Measurements from ENCODE around the gene GANC. TPM values are rescaled to one million over a fixed set of nuclear protein-coding genes. Genes with fewer than 3 reads are reported as not detected.
"Not testable (repeated sequence)": the region's sequence is repeated elsewhere in the genome, so short reads cannot be mapped to it uniquely, and the experiment has no call there.

The GANC gene
- total RNA-seq, 1 donor from 2014 or later, result 24.3 TPM

- intact Hi-C loops (cut with micrococcal nuclease), result loop anchor here (10.0 kb wide), 6 partner anchors 734 to 1546 kb away; partner anchors contain the start of genes CHP1, EXD1, MFAP1 and RPAP1
Observed at GRCh38 chr15:42279234-42279723, 6.3 kb downstream of the GANC start.

- intact Hi-C loops (cut with micrococcal nuclease), result no loop called here
Observed at GRCh38 chr15:42282344-42282743, 9.3 kb downstream of the GANC start.

DNA sequence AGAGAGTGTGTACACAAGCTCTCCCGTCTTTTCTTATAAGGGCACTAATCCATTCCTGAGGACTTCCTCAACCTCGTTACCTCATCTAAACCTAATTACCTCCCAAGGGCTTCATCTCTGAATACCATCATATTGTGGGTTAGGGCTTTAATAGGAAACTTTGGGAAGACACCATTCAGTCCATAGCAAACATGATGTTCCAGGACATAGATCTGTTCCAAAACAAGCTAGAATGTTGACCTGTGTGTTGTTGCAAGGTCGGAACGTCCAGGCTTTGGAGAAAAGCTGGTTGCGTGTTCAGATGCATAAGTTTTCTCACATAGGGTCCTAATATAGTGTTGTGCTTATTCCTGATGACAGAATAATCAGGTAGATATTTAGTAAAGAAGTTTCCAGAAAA lies 9.9 kb downstream of the GANC start:
- intact Hi-C loops (cut with micrococcal nuclease), result no loop called here

- intact Hi-C loops (cut with micrococcal nuclease), result no loop called here
Observed at GRCh38 chr15:42283671-42284070, 10.7 kb downstream of the GANC start.

GRCh38 chr15:42284551-42284950 lies 11.6 kb downstream of the GANC start:
- intact Hi-C loops (cut with micrococcal nuclease), result no loop called here

- intact Hi-C loops (cut with micrococcal nuclease), result no loop called here
Observed at GRCh38 chr15:42285034-42285433, 12.0 kb downstream of the GANC start.

- intact Hi-C loops (cut with micrococcal nuclease), result no loop called here
Observed at GRCh38 chr15:42286445-42287029, 13.5 kb downstream of the GANC start.

DNA sequence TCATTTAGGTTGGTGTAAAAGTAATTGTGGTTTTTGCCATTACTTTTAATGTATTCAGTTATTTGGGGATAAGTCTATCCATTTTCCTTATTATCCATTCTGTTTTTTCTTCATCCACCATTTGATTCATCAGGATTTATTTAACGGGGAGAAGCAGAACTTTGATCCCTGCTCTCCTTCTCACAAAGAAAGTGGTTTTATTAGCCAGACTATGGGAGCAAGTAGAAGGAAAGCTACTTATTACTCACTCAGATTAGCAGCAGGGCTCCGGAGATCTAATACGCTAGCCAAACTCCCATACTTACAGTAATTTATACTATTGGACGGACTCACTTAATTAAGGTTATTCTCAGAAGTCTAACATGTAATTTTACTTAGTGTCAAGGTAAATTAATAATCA lies 14.9 kb downstream of the GANC start:
- intact Hi-C loops (cut with micrococcal nuclease), result no loop called here

DNA sequence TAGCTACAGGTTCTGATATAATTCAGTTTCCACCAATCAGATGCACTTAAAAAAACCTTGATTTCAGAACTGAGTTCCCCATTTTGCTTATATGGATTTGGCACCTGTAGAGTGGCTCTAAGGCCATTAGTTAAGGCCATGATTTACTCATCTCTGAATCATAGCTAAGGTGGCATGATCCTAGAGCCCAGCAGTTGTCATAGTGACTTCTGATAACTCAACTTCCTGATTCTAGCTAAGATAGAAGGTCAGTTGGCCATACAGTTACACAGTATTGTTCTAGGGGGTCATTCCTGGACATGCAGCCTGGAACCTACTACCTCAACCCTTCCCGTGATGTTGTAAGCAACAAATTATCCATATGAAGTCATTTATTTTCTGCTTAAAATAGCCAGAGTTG lies 16.2 kb downstream of the GANC start:
- intact Hi-C loops (cut with micrococcal nuclease), result no loop called here

DNA sequence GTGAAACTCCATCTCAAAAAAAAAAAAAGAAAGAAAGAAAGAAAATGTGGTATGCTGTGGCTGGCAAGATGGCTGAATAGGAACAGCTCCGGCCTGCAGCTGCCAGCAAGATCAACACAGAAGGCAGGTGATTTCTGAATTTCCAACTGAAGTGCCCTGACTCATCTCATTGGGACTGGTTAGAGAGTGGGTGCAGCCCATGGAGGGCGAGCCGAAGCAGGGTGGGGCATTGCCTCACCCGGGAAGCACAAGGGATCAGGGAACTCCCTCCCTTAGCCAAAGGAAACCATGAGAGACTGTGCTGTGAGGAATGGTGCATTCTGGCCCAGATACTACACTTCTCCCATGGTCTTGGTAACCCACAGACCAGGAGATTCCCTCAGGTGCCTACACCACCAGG lies 28.0 kb downstream of the GANC start:
- intact Hi-C loops (cut with micrococcal nuclease), result not testable (repeated sequence)

GRCh38 chr15:42306681-42307080 lies 33.7 kb downstream of the GANC start:
- intact Hi-C loops (cut with micrococcal nuclease), result no loop called here

DNA sequence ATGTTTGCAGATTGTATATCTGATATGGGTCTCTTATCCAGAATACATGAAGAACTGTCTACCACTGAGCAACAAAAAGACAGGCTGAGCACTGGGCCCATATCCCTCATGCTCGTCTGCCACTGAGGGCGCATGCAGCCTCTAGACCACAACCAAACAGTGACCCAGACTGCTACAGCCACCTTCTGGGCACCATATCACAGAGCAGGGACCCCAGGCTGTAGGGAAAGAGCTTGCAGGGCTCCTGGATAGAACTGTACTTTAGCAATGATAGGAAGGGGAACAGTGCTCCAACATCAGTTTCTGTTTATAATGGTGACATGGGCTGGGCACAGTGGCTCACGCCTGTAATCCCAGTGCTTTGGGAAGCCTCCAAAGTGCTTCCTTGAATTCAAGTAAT lies 40.5 kb downstream of the GANC start:
- intact Hi-C loops (cut with micrococcal nuclease), result no loop called here

- intact Hi-C loops (cut with micrococcal nuclease), result no loop called here
Observed at GRCh38 chr15:42314818-42315217, 41.8 kb downstream of the GANC start.

GRCh38 chr15:42315521-42315920 lies 42.5 kb downstream of the GANC start:
- intact Hi-C loops (cut with micrococcal nuclease), result no loop called here

- intact Hi-C loops (cut with micrococcal nuclease), result not testable (repeated sequence)
Observed at GRCh38 chr15:42316282-42316805, 43.3 kb downstream of the GANC start.

- intact Hi-C loops (cut with micrococcal nuclease), result no loop called here
Observed at GRCh38 chr15:42319206-42319605, 46.2 kb downstream of the GANC start.

- intact Hi-C loops (cut with micrococcal nuclease), result no loop called here
Observed at GRCh38 chr15:42324308-42324707, 51.3 kb downstream of the GANC start.

DNA sequence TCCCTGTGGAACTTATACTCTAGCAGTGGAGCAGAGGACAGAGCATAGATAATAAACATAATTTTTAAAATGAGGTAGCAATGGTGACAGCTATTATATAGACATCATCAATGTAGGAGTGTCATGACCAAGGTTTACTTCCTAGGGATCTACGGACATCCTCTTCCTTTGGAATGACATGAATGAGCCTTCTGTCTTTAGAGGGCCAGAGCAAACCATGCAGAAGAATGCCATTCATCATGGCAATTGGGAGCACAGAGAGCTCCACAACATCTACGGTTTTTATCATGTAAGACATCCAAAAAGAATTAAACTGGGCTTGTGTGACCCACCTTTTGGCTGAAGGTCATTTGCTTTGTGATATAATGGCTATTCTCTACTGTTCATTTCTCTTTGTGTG lies 56.2 kb downstream of the GANC start:
- intact Hi-C loops (cut with micrococcal nuclease), result no loop called here

DNA sequence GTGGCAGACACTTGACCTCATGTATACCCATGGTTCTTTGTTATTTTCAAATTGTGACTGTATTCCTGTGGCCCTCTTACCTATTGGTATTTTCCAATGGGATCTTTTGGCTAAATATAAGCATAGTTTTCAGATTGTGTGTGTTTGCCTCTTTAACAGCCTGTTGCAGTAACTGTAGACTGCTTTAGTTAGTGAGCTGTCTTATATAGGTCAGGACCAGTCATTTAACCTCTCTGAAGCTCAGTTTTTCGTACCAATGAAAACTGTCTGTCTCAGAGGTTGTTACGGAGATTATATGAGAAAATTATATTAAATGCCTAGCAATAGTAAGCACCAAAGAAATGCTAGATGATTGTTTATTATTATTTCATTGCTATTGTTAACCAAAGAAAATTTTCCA lies 57.0 kb downstream of the GANC start:
- intact Hi-C loops (cut with micrococcal nuclease), result no loop called here

DNA sequence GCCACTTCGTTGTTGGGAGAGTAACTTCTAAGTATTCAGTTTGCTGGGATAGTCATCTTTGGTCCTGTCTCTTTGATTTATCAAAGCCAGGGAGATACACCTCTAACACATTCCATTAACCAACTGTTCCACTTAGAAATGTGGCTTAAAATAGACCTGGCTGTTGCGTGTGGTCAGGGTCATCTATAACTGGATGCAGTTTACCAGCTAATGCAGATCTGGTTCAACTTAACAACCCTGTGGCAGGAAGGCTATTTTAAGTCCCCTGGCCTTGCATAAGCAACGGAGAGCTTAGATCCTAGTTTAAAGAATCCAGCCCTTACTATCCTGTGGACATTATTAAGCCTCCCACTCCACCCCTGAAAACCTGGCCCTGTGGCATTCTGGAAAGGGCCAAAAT lies 58.2 kb downstream of the GANC start:
- intact Hi-C loops (cut with micrococcal nuclease), result no loop called here

DNA sequence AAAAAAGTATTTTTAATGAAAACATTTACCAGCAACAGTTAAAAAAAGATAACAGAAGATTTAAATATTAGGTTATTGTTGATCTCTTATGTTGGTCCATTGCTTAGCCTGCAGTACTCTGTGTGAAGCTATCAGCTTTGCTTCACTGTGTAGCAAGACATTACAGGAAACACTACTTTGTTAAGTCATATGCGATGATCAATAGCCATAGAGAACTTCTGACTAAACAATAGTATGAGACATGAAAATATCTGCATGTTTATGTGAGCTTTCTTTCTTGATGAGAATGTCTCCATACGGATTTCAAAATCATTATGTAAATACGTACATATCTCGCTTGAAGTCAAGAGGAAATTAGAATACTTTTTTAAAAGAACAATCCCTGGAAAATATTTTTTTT lies 59.3 kb downstream of the GANC start:
- intact Hi-C loops (cut with micrococcal nuclease), result no loop called here

- intact Hi-C loops (cut with micrococcal nuclease), result no loop called here
Observed at GRCh38 chr15:42335074-42335473, 62.1 kb downstream of the GANC start.

DNA sequence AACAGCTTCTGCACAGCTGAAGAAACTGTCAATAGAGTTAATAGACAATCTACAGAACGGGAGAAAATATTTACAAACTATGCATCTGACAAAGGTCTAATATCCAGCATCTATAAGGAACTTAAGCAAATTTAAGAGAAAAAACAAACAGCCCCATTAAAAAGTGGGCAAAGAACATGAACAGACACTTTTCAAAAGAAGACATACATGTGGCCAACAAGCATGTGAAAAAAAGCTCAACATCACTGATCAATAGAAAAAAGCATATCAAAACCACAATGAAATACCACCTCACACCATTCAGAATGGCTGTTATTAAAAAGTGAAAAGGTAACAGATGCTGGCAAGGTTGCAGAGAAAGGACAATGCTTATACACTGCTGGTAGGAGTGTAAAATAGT lies 63.6 kb downstream of the GANC start:
- intact Hi-C loops (cut with micrococcal nuclease), result not testable (repeated sequence)

Measured in T-helper 1 cell treated with Interleukin-12 subunit alpha and Interleukin-12 subunit beta and Interleukin-4 antibody, amounts not matched to agents 30 ng/mL and 1 ng/mL, for 36 hours (primary cell).